ENCODE data around the gene POU6F1. TPM values are rescaled to one million over a fixed set of nuclear protein-coding genes. Genes with fewer than 3 reads are reported as not detected.

POU6F1 gene
- total and polyA plus RNA-seq, 2 donors, result 0.42 to 7.9 TPM

DNA sequence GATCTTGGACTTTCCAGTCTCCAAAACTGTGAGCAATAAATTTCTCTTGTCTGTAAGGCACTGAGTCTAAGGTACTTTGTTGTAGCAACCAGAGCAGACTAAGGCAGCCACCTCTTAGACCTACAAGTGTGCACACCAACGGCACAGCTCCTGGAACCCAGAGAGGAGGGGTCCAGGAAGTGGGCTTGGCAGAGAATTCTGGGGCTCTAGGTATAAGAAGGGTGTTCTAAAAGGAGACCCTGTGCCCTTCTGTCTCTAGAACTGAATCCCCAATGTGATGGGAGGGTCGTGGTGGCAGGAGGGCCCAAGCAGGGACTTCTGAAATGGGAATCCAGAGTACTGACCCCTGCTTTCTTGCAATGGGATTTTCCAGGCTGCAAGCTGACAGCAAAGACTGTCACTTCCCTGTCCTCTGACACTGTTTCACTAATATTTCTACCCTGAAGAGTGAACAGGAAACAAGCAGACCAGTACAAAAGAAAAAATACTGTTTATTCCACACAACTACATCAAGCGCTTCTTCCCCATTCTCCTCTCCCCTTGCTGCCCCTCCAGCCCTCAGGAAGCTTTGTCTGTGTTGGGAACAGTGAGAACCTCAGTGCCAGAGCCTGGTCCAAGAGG, 31.3 kb downstream of the POU6F1 start:
- WGBS, result 65% methylated on average over 3 of the region's 3 CpGs
- peak in 2 of 9 donors; percentile 37 to 57 for DNase-seq (ENCODE audit: low read depth in 6 of 9, low spot score in 9 of 9)
- Histone ChIP-seq H3K27me3 (ENCODE audit: control insufficient read depth in 2 of 2, insufficient read depth in 1 of 2, low read length in 1 of 2) (no peaks in the 10 kb centered on the region), H3K9me3 (ENCODE audit: control insufficient read depth in 2 of 2, insufficient read depth in 1 of 2, low read length in 1 of 2) (no peaks in the 10 kb centered on the region), H3K4me1 (ENCODE audit: control insufficient read depth in 2 of 2, insufficient read depth in 2 of 2, low read length in 2 of 2) (peaks cover 0 to 37% of the 10 kb centered on the region in 2 donors), H3K4me3 (ENCODE audit: low read length in 2 of 2) (no peak overlapping the region), H3K27ac (ENCODE audit: low read depth in 1 of 2, low read length in 1 of 2) (peak overlapping the region in 1 of 2 donors; percentile 48), H3K36me3 (ENCODE audit: control insufficient read depth in 2 of 2, insufficient read depth in 2 of 2, low read length in 1 of 2) (no peaks in the 10 kb centered on the region)

DNA sequence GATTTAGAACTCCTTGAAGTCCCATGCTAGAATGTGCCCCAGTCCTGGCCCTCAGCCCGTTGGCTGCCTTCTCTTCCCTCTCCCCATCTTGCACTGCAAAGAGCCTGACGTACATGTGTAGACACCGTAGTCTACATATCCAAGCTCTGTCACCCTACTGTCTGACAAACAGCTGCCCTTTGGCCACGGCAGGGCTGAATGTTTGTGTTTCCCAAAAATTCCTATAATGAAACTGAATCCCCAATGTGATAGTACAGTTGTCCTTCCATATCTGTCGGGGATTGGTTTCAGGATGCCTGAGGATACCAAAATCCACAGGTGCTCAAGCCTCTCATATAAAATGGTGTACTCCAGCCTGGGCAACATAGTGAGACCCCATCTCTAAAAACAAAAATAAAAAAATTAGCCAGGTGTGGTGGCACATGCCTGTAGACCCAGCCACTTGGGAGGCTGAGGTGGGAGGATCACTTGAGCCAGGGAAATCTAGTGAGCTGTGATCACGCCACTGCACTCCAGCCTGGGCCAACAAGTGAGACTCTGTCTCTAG, 32.6 kb downstream of the POU6F1 start:
- no peaks in the 10 kb centered on the region for H3K9me3 ChIP-seq (ENCODE audit: control insufficient read depth in 2 of 2, insufficient read depth in 1 of 2, low read length in 1 of 2)
- DNase-seq (ENCODE audit: low read depth in 6 of 9, low spot score in 9 of 9), result no peak
- no peaks in the 10 kb centered on the region for H3K36me3 ChIP-seq (ENCODE audit: control insufficient read depth in 2 of 2, insufficient read depth in 2 of 2, low read length in 1 of 2)
- no peak overlapping the region for H3K4me3 ChIP-seq (ENCODE audit: low read length in 2 of 2)
- H3K27me3 ChIP-seq (ENCODE audit: control insufficient read depth in 2 of 2, insufficient read depth in 1 of 2, low read length in 1 of 2), result no peaks in the 10 kb centered on the region
- H3K27ac ChIP-seq (ENCODE audit: low read depth in 1 of 2, low read length in 1 of 2), result no peak overlapping the region
- 98% methylated on average over 6 of the region's 6 CpGs for WGBS
- H3K4me1 ChIP-seq (ENCODE audit: control insufficient read depth in 2 of 2, insufficient read depth in 2 of 2, low read length in 2 of 2), result peaks cover 0 to 34% of the 10 kb centered on the region in 2 donors

DNA sequence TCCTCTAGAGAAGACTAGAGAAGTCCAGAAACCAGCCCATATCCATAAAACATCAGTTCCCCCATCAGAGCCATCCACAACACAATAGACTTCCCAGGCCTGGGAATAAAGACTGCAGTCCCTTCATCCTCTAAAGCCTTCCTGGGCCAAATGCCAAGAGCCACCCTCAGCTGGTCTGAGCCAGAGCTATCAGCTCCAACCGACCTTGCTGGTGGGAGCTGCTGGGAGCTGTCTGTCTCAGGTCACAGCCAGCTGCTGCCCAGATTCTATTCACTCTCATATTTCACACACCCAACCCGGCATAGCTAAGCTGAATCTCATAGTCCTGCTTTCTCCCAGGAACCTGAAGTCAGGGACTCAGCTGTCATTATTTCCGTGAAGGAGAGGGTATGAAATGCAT, 34.0 kb downstream of the POU6F1 start:
- no peaks in the 10 kb centered on the region for H3K9me3 ChIP-seq (ENCODE audit: control insufficient read depth in 2 of 2, insufficient read depth in 1 of 2, low read length in 1 of 2)
- H3K4me1 ChIP-seq (ENCODE audit: control insufficient read depth in 2 of 2, insufficient read depth in 2 of 2, low read length in 2 of 2), result peaks cover 0 to 34% of the 10 kb centered on the region in 2 donors
- H3K4me3 ChIP-seq (ENCODE audit: low read length in 2 of 2), result no peak overlapping the region
- peak in 1 of 9 donors; percentile 6 for DNase-seq (ENCODE audit: low read depth in 6 of 9, low spot score in 9 of 9)
- 90% methylated on average over 3 of the region's 3 CpGs for WGBS
- H3K27me3 ChIP-seq (ENCODE audit: control insufficient read depth in 2 of 2, insufficient read depth in 1 of 2, low read length in 1 of 2), result no peaks in the 10 kb centered on the region
- no peak overlapping the region for H3K27ac ChIP-seq (ENCODE audit: low read depth in 1 of 2, low read length in 1 of 2)
- H3K36me3 ChIP-seq (ENCODE audit: control insufficient read depth in 2 of 2, insufficient read depth in 2 of 2, low read length in 1 of 2), result no peaks in the 10 kb centered on the region

DNA sequence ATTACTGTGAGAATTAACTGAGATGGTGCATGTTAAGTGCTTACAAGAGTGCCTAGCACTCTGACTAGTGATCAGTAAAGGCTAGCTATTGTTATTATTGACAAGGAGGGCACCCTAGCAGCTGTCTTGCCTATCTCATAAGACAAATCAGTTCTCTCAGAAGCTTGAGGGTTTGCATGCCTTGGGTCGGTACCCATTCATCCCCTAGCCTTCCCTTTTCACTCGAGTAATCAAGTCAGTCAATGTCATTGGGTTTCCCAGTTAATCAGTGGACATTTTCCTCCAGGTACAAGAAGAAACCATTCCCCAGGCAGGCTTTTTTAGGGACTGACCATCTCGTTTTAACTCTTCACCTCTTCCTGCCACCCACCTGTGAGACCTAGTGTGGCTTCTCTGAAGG, 34.5 kb downstream of the POU6F1 start:
- H3K27ac ChIP-seq (ENCODE audit: low read depth in 1 of 2, low read length in 1 of 2), result no peak overlapping the region
- no peaks in the 10 kb centered on the region for H3K27me3 ChIP-seq (ENCODE audit: control insufficient read depth in 2 of 2, insufficient read depth in 1 of 2, low read length in 1 of 2)
- 86% methylated on average over 3 of the region's 3 CpGs for WGBS
- H3K4me1 ChIP-seq (ENCODE audit: control insufficient read depth in 2 of 2, insufficient read depth in 2 of 2, low read length in 2 of 2), result peaks cover 0 to 33% of the 10 kb centered on the region in 2 donors
- H3K4me3 ChIP-seq (ENCODE audit: low read length in 2 of 2), result no peak overlapping the region
- no peak for DNase-seq (ENCODE audit: low read depth in 6 of 9, low spot score in 9 of 9)
- no peaks in the 10 kb centered on the region for H3K9me3 ChIP-seq (ENCODE audit: control insufficient read depth in 2 of 2, insufficient read depth in 1 of 2, low read length in 1 of 2)
- H3K36me3 ChIP-seq (ENCODE audit: control insufficient read depth in 2 of 2, insufficient read depth in 2 of 2, low read length in 1 of 2), result no peaks in the 10 kb centered on the region

DNA sequence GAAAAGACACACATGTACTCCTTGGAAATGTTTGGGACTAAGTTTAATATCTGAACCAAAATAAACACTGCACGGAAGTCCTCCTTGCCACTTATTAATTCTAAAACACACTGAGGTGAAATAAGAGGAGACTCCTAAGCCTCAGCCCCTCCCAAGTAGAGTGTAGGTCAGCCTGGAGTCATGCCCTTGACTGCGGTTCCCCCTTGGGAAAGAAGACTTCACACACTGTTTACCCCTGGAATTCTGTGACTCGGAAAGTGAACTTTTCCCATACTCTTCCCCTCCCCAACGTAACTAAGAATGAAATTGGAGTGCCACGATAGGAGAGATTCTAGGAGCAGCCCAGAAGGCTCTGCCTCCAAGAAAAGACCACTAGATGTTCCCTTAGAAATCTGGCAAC, 36.3 kb downstream of the POU6F1 start:
- Histone ChIP-seq H3K4me3 (ENCODE audit: low read length in 2 of 2) (no peak overlapping the region), H3K27ac (ENCODE audit: low read depth in 1 of 2, low read length in 1 of 2) (no peak overlapping the region), H3K9me3 (ENCODE audit: control insufficient read depth in 2 of 2, insufficient read depth in 1 of 2, low read length in 1 of 2) (no peaks in the 10 kb centered on the region), H3K36me3 (ENCODE audit: control insufficient read depth in 2 of 2, insufficient read depth in 2 of 2, low read length in 1 of 2) (no peaks in the 10 kb centered on the region), H3K27me3 (ENCODE audit: control insufficient read depth in 2 of 2, insufficient read depth in 1 of 2, low read length in 1 of 2) (no peaks in the 10 kb centered on the region), H3K4me1 (ENCODE audit: control insufficient read depth in 2 of 2, insufficient read depth in 2 of 2, low read length in 2 of 2) (peaks cover 0 to 15% of the 10 kb centered on the region in 2 donors)
- 95% methylated on average over 5 of the region's 5 CpGs for WGBS
- DNase-seq (ENCODE audit: low read depth in 6 of 9, low spot score in 9 of 9), result no peak

DNA sequence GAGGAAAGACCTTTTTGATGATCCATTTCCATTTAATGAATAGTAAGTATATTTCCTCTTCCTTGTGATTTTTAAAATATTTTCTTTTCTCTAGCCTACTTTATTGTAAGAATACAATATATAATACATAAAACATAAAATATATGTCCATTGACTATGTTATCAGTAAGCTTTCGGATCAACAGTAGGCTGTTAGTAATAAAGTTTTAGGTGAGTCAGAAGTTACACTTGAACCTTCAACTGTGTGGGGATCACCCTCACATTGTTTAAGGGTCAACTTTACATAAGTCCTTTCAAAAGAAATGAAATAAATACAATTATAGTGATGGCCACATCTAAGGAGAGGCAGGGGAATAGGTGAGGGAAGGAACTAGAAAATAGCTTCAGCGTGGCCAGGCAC, 40.0 kb downstream of the POU6F1 start:
- Histone ChIP-seq H3K27me3 (ENCODE audit: control insufficient read depth in 2 of 2, insufficient read depth in 1 of 2, low read length in 1 of 2) (no peaks in the 10 kb centered on the region), H3K9me3 (ENCODE audit: control insufficient read depth in 2 of 2, insufficient read depth in 1 of 2, low read length in 1 of 2) (no peaks in the 10 kb centered on the region), H3K4me1 (ENCODE audit: control insufficient read depth in 2 of 2, insufficient read depth in 2 of 2, low read length in 2 of 2) (no peaks in the 10 kb centered on the region), H3K4me3 (ENCODE audit: low read length in 2 of 2) (no peak overlapping the region), H3K36me3 (ENCODE audit: control insufficient read depth in 2 of 2, insufficient read depth in 2 of 2, low read length in 1 of 2) (no peaks in the 10 kb centered on the region), H3K27ac (ENCODE audit: low read depth in 1 of 2, low read length in 1 of 2) (no peak overlapping the region)
- no peak for DNase-seq (ENCODE audit: low read depth in 6 of 9, low spot score in 9 of 9)
- over 99% methylated on average over 2 of the region's 2 CpGs for WGBS

DNA sequence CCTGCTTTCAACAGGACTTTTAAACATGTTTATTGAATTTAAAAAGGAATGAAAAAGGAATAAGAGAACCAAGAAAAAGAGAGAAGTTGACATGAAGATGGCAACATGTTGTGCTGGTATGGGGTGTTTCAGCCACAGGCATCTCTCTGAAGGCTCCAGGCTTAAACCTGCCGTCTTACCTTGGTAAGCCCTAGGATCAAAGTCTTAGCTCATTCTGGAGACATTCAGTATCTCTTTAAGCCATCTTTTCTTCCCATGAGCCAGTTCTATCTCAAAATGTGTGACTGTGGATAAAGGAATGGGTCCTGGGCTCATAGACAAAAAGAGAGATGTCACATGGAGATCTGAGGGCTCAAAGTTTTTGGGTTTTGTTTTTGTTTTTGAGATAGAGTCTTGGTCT, 43.4 kb downstream of the POU6F1 start:
- Histone ChIP-seq H3K27ac (ENCODE audit: low read depth in 1 of 2, low read length in 1 of 2) (no peak overlapping the region), H3K4me1 (ENCODE audit: control insufficient read depth in 2 of 2, insufficient read depth in 2 of 2, low read length in 2 of 2) (peaks cover 0 to 7% of the 10 kb centered on the region in 2 donors), H3K4me3 (ENCODE audit: low read length in 2 of 2) (no peak overlapping the region), H3K9me3 (ENCODE audit: control insufficient read depth in 2 of 2, insufficient read depth in 1 of 2, low read length in 1 of 2) (no peaks in the 10 kb centered on the region), H3K36me3 (ENCODE audit: control insufficient read depth in 2 of 2, insufficient read depth in 2 of 2, low read length in 1 of 2) (no peaks in the 10 kb centered on the region), H3K27me3 (ENCODE audit: control insufficient read depth in 2 of 2, insufficient read depth in 1 of 2, low read length in 1 of 2) (no peaks in the 10 kb centered on the region)
- no peak for DNase-seq (ENCODE audit: low read depth in 6 of 9, low spot score in 9 of 9)
- WGBS, result 95% methylated on average over 1 of the region's 1 CpG

DNA sequence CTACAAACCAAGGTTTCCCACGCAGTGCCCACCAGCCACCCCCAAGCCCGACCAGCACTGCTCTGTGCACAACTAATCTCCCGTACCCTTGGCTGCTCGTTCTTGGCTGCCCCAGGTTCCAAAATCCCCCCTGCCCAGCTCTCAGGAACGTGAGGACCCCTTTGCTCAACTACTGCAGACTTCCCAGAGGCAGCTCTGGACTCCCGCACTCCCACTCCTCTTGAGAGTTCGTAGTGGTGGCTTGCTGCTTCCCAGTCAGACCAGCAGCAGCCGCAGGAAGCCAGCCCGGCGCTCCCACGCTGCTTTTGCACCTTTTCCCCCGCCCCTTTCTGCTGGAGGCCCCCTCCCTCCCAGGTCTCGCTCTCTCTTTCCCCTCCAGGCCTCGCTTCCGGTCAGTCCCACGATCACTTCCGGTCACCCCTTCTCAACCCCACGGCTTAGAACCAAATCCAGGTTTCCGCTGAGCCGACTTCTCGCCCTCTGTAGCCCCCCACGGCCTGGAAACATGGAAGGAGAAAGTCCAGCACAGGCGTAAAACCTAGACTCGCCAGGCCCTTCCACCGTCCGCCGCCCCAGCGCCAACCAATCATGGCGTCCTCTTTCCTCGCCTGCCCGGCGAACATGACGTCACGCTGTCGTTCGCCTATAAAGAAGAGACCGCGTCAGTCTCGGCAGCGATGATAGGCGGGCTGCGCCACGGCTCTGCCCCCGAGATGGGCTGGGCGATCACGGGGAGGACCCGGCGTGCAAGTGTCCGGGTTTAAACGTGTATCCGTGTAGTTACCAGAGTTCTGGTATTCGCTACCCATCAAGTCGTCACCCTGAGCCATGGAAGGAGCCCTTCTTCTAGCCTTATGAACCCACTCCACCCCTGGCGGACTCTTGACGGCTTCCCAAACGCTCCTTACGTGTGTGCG, 45.1 kb downstream of the POU6F1 start, which contains the start of gene TFCP2:
Gene TFCP2, minus strand, starts transcription at position 621 of the 917 bp plus-strand sequence. CDS start 713 bp downstream, outside the sequence.
- Histone ChIP-seq H3K27ac (ENCODE audit: low read depth in 1 of 2, low read length in 1 of 2) (peak within 1 kb of the TSS; percentile 84 to 95), H3K9me3 (ENCODE audit: control insufficient read depth in 2 of 2, insufficient read depth in 1 of 2, low read length in 1 of 2) (no peaks in the 10 kb centered on the region), H3K27me3 (ENCODE audit: control insufficient read depth in 2 of 2, insufficient read depth in 1 of 2, low read length in 1 of 2) (no peaks in the 10 kb centered on the region), H3K4me1 (ENCODE audit: control insufficient read depth in 2 of 2, insufficient read depth in 2 of 2, low read length in 2 of 2) (peaks cover 0 to 7% of the 10 kb centered on the region in 2 donors), H3K36me3 (ENCODE audit: control insufficient read depth in 2 of 2, insufficient read depth in 2 of 2, low read length in 1 of 2) (peaks cover 0 to 3% of the 10 kb centered on the region in 2 donors), H3K4me3 (ENCODE audit: low read length in 2 of 2) (peak within 1 kb of the TSS; percentile 79 to 95)
- WGBS, result under 1% methylated on average over 58 of the region's 58 CpGs
- DNase-seq (ENCODE audit: low read depth in 6 of 9, low spot score in 9 of 9), result peak; percentile 82 to 96 (median 87)

Data from thymus (tissue), 11 donors.